ENCODE measurements around the gene KLHL2.

DNA sequence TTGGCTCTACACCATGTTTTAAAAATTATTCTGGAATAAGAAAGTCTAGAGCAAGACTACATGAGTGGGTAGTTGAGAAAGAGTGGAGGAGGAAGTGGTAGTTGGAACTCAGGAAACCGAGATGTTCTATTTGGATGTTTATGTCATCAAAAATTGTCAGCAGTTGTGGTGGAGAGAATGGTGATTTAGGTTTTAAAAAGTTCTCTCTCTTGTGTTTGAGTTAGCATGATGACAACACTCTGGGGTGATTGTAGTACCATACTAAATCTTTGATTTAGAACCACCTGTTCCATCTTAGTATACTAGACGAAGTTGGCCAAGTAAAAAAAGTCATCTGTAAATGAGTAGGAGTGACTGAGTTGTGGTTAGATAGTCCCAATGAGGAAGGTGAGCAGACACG lies 40.7 kb downstream of the KLHL2 start:
- TF ChIP-seq, protein P1, sequence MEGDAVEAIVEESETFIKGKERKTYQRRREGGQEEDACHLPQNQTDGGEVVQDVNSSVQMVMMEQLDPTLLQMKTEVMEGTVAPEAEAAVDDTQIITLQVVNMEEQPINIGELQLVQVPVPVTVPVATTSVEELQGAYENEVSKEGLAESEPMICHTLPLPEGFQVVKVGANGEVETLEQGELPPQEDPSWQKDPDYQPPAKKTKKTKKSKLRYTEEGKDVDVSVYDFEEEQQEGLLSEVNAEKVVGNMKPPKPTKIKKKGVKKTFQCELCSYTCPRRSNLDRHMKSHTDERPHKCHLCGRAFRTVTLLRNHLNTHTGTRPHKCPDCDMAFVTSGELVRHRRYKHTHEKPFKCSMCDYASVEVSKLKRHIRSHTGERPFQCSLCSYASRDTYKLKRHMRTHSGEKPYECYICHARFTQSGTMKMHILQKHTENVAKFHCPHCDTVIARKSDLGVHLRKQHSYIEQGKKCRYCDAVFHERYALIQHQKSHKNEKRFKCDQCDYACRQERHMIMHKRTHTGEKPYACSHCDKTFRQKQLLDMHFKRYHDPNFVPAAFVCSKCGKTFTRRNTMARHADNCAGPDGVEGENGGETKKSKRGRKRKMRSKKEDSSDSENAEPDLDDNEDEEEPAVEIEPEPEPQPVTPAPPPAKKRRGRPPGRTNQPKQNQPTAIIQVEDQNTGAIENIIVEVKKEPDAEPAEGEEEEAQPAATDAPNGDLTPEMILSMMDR (IDR thresholded peaks at IDR 0.05): no peak
- TF ChIP-seq EP300 (IDR thresholded peaks at IDR 0.05): no peak
- no peak for TF ChIP-seq POLR2AphosphoS5 (IDR thresholded peaks at IDR 0.05)
